ENCODE measurements around the gene PPP2CA.
A peak's percentile ranks its signal among the peaks of the same experiment; 100 is the strongest.

PPP2CA gene

GRCh38 chr5:134149571-134150303 lies 76.1 kb downstream of the PPP2CA start:
- DNase-seq (ENCODE audit: low spot score) (no peak), FAIRE-seq (no peak)

GRCh38 chr5:134148986-134149539 lies 76.8 kb downstream of the PPP2CA start:
- FAIRE-seq (no peak), DNase-seq (ENCODE audit: low spot score) (no peak)

- FAIRE-seq = no peak
- DNase-seq (ENCODE audit: low spot score) = no peak
Measured at GRCh38 chr5:134148316-134148715, 77.6 kb downstream of the PPP2CA start.

- no peak for DNase-seq (ENCODE audit: low spot score)
- FAIRE-seq = no peak
Measured at GRCh38 chr5:134146651-134147518, 79.0 kb downstream of the PPP2CA start.

- peak; percentile 62 for DNase-seq (ENCODE audit: low spot score)
- FAIRE-seq = no peak
Measured at GRCh38 chr5:134145779-134146581, 79.9 kb downstream of the PPP2CA start.

GRCh38 chr5:134145041-134145757 lies 80.7 kb downstream of the PPP2CA start:
- DNase-seq (ENCODE audit: low spot score) (no peak), FAIRE-seq (no peak)

Data from urothelium cell line (cell line).